SK-MEL-5 (cell line): Measurements from ENCODE around the gene ZNRF3. TPM values are rescaled to one million over a fixed set of nuclear protein-coding genes. Genes with fewer than 3 reads are reported as not detected.

Source experiments
- DNase-seq: peaks from one replicate; pipeline ENCODE4 v3.0.0-alpha.2; 2016; ENCODE audit warnings: low read depth, low spot score
- in situ Hi-C: cut with HindIII; loops from 2 replicates; pipeline ENCODE4 v1.10.0; 2016; ENCODE audit warnings: low sequenced_read_pairs, high pct_unique_total_duplicates, low pct_unique_long_range_greater_than_20kb
- total RNA-seq: library from RNA; depleted of rRNA; stranded (reverse); fragments of >200 nt; shearing (Covaris generic); gene quantifications from 2 replicates; pipeline ENCODE4 v1.2.3, GENCODE V29; 2014

Gene ZNRF3
- total RNA-seq, 1 experiment from 2014 or later, result 4.3 TPM

GRCh38 chr22:28984482-28985158, 101.2 kb downstream of the ZNRF3 start:
- no peak for DNase-seq
- in situ Hi-C loops, result no loop called here

GRCh38 chr22:28985581-28986290, 102.4 kb downstream of the ZNRF3 start:
- in situ Hi-C loops, result no loop called here
- no peak for DNase-seq

- in situ Hi-C loops, result no loop called here
- DNase-seq, result no peak
These were observed 103.0 kb downstream of the ZNRF3 start for GRCh38 chr22:28986366-28986765.

GRCh38 chr22:28988457-28988856, 105.1 kb downstream of the ZNRF3 start:
- in situ Hi-C loops, result no loop called here
- no peak for DNase-seq

- in situ Hi-C loops, result no loop called here
- no peak for DNase-seq
These were observed 105.7 kb downstream of the ZNRF3 start for GRCh38 chr22:28989035-28989464.

GRCh38 chr22:28989484-28989883, 106.1 kb downstream of the ZNRF3 start:
- DNase-seq, result no peak
- in situ Hi-C loops, result no loop called here

- in situ Hi-C loops, result no loop called here
- no peak for DNase-seq
These were observed 106.5 kb downstream of the ZNRF3 start for GRCh38 chr22:28989912-28990311.

GRCh38 chr22:28992565-28993356, 109.4 kb downstream of the ZNRF3 start:
- in situ Hi-C loops, result no loop called here
- DNase-seq, result no peak

GRCh38 chr22:28994522-28994921, 111.2 kb downstream of the ZNRF3 start:
- no peak for DNase-seq
- in situ Hi-C loops, result no loop called here

GRCh38 chr22:28995551-28995950, 112.2 kb downstream of the ZNRF3 start:
- no peak for DNase-seq
- in situ Hi-C loops, result no loop called here

- in situ Hi-C loops, result no loop called here
- DNase-seq, result no peak
These were observed 114.0 kb downstream of the ZNRF3 start for GRCh38 chr22:28997342-28997741.

GRCh38 chr22:28998681-28999080, 115.3 kb downstream of the ZNRF3 start:
- in situ Hi-C loops, result no loop called here
- DNase-seq, result no peak

- DNase-seq, result no peak
- in situ Hi-C loops, result no loop called here
These were observed 116.1 kb downstream of the ZNRF3 start for GRCh38 chr22:28999510-28999909.

GRCh38 chr22:28999919-29000556, 116.7 kb downstream of the ZNRF3 start:
- no peak for DNase-seq
- in situ Hi-C loops, result no loop called here

- in situ Hi-C loops, result no loop called here
- DNase-seq, result no peak
These were observed 117.3 kb downstream of the ZNRF3 start for GRCh38 chr22:29000641-29001040.

- in situ Hi-C loops, result no loop called here
- DNase-seq, result no peak
These were observed 119.2 kb downstream of the ZNRF3 start for GRCh38 chr22:29002603-29003002.

GRCh38 chr22:29003552-29003951, 120.2 kb downstream of the ZNRF3 start:
- no peak for DNase-seq
- in situ Hi-C loops, result no loop called here

GRCh38 chr22:29003975-29004646, 120.7 kb downstream of the ZNRF3 start:
- in situ Hi-C loops, result no loop called here
- no peak for DNase-seq
